ENCODE results near the gene ANKRD33B.

DNA sequence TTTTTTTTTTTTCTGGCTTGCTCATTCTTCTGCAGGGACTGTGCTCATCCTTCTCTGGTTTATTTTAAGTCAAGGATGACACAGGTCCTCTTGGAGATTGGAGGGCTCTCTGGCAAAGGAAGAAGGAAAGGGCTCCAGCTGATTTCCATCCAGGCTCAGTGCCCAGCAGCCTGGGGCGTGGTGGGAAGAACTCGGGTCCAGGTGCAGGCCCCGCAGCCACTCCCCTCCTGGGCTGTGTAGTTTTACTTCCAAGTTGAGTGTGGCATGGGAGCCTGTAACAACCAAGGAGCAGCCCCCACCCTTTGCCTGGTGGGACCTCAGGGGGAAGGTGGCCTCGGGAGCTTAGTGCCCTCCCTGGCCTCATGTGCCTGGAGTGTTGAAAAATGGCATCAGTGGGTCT, 58.9 kb downstream of the ANKRD33B start:
- TF ChIP-seq, protein P1, sequence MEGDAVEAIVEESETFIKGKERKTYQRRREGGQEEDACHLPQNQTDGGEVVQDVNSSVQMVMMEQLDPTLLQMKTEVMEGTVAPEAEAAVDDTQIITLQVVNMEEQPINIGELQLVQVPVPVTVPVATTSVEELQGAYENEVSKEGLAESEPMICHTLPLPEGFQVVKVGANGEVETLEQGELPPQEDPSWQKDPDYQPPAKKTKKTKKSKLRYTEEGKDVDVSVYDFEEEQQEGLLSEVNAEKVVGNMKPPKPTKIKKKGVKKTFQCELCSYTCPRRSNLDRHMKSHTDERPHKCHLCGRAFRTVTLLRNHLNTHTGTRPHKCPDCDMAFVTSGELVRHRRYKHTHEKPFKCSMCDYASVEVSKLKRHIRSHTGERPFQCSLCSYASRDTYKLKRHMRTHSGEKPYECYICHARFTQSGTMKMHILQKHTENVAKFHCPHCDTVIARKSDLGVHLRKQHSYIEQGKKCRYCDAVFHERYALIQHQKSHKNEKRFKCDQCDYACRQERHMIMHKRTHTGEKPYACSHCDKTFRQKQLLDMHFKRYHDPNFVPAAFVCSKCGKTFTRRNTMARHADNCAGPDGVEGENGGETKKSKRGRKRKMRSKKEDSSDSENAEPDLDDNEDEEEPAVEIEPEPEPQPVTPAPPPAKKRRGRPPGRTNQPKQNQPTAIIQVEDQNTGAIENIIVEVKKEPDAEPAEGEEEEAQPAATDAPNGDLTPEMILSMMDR (IDR thresholded peaks at IDR 0.05) = no peak
- no peak for TF ChIP-seq EZH2phosphoT487 (IDR thresholded peaks at IDR 0.05)

All from neural progenitor cell (in vitro differentiated cells).